ENCODE results near the gene UNC5B. TPM values are rescaled to one million over a fixed set of nuclear protein-coding genes. Genes with fewer than 3 reads are reported as not detected.

Gene UNC5B
- total and polyA plus RNA-seq, 4 donors = 10.7 to 43.9 (median 23.5) TPM

DNA sequence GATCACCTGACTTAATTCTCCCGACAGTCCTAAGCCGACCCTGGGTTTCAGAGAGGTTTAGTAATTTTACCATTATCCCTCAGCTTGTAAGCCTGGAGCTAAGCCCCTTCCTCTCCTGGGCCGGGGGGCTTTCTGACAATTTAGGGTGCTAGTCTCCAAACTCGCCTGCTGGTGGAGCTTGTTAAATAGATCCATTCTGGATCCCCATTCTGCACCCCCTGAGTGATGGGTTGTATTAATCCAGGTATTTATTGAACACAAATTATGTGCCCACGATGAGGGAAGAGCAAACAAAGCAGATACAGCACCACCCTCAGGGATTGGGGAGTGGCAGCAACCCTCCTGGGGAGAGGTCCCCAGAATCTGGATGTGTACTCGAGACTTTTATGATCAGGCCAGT is 105.4 kb downstream of the UNC5B start:
- Histone ChIP-seq H3K36me3 (ENCODE audit: control insufficient read depth, insufficient read depth, low read length) (peaks cover 3% of the 10 kb centered on the region), H3K27me3 (ENCODE audit: control insufficient read depth, insufficient read depth, low read length) (no peaks in the 10 kb centered on the region), H3K4me3 (ENCODE audit: low read depth, low read length) (no peak overlapping the region), H3K9me3 (ENCODE audit: control insufficient read depth, insufficient read depth, low read length) (no peaks in the 10 kb centered on the region), H3K4me1 (ENCODE audit: control insufficient read depth, insufficient read depth, low read length) (peaks cover 55% of the 10 kb centered on the region), H3K27ac (ENCODE audit: low read depth, low read length) (no peak overlapping the region)
- WGBS (ENCODE audit: insufficient coverage) = 20% methylated on average over 1 of the region's 6 CpGs
- DNase-seq (ENCODE audit: low read depth in 4 of 6, low spot score in 6 of 6) = peak in 1 of 6 donors; percentile 57

DNA sequence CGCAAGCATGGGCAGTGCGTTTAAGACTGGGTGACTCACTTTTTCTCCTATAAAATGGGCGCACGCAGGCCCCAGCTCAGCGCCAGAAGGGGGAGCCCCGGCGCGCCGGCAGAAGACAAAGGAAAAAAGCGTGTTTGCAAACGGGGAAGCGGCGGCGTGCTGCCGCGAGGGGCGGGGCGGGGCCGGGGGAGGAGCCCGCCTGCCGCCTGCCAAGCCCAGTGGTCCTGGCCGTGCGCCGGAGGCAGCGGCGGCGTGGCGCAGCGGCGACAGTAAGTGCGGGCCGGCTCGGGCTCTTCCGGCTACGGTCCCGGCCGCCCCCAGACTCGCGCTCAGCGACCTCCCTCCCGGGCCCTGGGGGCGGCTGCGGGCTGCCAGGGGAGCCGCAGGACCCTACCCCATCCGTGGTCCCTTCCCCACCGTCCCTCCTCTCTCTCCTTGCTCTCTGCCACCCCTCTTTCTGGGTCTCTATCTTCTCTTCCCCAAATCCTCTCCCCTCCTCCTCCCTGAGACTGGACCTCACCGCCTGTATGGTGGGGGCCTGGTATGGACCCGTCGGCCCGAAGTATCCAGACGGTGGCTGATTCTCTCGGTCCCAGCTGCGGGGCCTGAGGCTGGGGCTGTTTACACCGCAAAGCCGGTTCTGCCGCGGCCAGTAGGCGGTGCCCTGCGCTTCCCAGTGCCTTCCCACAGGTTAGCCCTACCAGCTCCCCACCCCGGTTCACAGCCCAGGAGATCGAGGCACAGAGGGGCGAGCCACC is 106.9 kb downstream of the UNC5B start, which contains the start of gene SLC29A3:
SLC29A3 (plus strand) TSS at position 218 of the 758 bp plus-strand sequence; CDS start at position 269, 51 bp downstream.
- H3K27me3 ChIP-seq (ENCODE audit: control insufficient read depth, insufficient read depth, low read length) = no peaks in the 10 kb centered on the region
- peaks cover 45% of the 10 kb centered on the region for H3K4me1 ChIP-seq (ENCODE audit: control insufficient read depth, insufficient read depth, low read length)
- peak in 4 of 6 donors; percentile 63 to 95 (median 84) for DNase-seq (ENCODE audit: low read depth in 4 of 6, low spot score in 6 of 6)
- H3K36me3 ChIP-seq (ENCODE audit: control insufficient read depth, insufficient read depth, low read length) = peaks cover 5% of the 10 kb centered on the region
- H3K27ac ChIP-seq (ENCODE audit: low read depth, low read length) = peak within 1 kb of the TSS; percentile 71
- no peaks in the 10 kb centered on the region for H3K9me3 ChIP-seq (ENCODE audit: control insufficient read depth, insufficient read depth, low read length)
- H3K4me3 ChIP-seq (ENCODE audit: low read depth, low read length) = peak within 1 kb of the TSS; percentile 78
- WGBS (ENCODE audit: insufficient coverage) = under 1% methylated on average over 62 of the region's 62 CpGs

DNA sequence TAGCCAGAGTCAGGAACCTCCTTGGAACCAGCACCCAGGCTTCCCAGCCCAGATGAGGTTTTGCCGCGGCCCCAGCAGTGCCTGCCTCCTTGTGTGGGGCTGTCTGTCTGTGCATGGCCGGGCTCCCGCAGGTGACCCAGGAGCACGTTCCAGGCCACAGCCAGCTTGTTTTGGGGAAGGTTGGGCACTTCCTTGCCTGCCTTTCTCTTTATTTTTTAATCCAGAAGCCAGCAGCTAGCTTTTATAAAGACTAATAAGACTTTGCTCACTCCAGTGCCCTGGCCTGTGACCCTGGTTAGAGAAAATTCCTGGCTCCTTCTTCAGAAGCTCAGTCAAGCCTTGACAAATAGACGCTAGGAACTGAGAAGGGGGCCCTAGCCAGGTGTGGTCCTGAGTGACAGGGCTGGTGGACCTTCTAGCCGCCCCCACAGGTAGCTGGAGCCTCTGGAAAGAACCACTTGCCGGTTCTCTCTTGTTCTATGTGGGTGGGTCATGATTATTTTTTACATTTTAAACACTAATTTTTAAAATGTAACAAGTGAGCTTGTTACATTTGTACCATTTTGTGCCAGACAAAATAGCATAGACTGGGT is 107.5 kb downstream of the UNC5B start:
- Histone ChIP-seq H3K4me3 (ENCODE audit: low read depth, low read length) (peak overlapping the region; percentile 78), H3K36me3 (ENCODE audit: control insufficient read depth, insufficient read depth, low read length) (peaks cover 5% of the 10 kb centered on the region), H3K9me3 (ENCODE audit: control insufficient read depth, insufficient read depth, low read length) (no peaks in the 10 kb centered on the region), H3K27ac (ENCODE audit: low read depth, low read length) (peak overlapping the region; percentile 71), H3K27me3 (ENCODE audit: control insufficient read depth, insufficient read depth, low read length) (no peaks in the 10 kb centered on the region), H3K4me1 (ENCODE audit: control insufficient read depth, insufficient read depth, low read length) (peaks cover 40% of the 10 kb centered on the region)
- WGBS (ENCODE audit: insufficient coverage) = 43% methylated on average over 6 of the region's 8 CpGs
- DNase-seq (ENCODE audit: low read depth in 4 of 6, low spot score in 6 of 6) = no peak

DNA sequence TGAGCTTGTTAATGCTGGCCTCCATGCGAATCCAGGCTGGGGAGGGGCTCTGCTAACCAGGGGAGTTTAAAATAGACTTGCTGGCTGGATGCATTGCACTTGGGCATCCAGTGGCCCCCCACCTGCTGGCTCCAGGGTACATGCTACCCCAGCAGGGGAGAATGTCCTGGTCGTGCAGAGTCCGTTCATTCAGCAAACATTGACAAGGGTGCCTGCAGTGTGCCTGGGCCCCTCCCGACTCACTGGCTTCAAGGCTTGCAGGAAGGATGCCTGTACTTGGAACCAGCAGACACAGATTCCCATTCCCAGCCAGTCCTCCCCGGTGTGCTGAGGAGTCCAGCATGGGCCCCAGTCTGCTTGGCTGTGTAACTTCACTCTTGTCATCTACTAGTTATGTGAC is 108.2 kb downstream of the UNC5B start:
- WGBS (ENCODE audit: insufficient coverage) = 80% methylated on average over 5 of the region's 5 CpGs
- DNase-seq (ENCODE audit: low read depth in 4 of 6, low spot score in 6 of 6) = no peak
- no peaks in the 10 kb centered on the region for H3K27me3 ChIP-seq (ENCODE audit: control insufficient read depth, insufficient read depth, low read length)
- H3K27ac ChIP-seq (ENCODE audit: low read depth, low read length) = no peak overlapping the region
- H3K4me3 ChIP-seq (ENCODE audit: low read depth, low read length) = no peak overlapping the region
- H3K9me3 ChIP-seq (ENCODE audit: control insufficient read depth, insufficient read depth, low read length) = no peaks in the 10 kb centered on the region
- peaks cover 5% of the 10 kb centered on the region for H3K36me3 ChIP-seq (ENCODE audit: control insufficient read depth, insufficient read depth, low read length)
- H3K4me1 ChIP-seq (ENCODE audit: control insufficient read depth, insufficient read depth, low read length) = peaks cover 39% of the 10 kb centered on the region

DNA sequence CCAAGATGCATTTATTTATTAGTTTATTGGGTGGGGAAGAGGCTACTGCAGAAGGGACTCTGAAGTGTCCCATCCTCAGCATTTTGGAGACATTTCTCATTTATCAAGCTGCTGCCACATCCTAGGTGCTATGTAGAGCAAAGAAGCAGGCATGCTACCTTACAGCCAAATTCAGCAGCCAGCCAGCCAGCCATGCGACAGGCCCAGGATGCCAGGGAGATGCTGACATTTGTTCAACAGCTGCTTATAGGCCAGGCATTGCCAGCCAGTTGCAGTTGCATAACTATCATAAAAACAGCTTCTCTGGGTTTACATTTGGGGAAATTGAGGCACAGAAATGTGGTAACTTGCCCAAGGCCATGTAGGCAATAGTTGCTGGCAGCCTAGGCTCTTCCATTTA is 109.0 kb downstream of the UNC5B start:
- H3K36me3 ChIP-seq (ENCODE audit: control insufficient read depth, insufficient read depth, low read length) = peaks cover 5% of the 10 kb centered on the region
- H3K4me1 ChIP-seq (ENCODE audit: control insufficient read depth, insufficient read depth, low read length) = peaks cover 43% of the 10 kb centered on the region
- DNase-seq (ENCODE audit: low read depth in 4 of 6, low spot score in 6 of 6) = no peak
- H3K27me3 ChIP-seq (ENCODE audit: control insufficient read depth, insufficient read depth, low read length) = no peaks in the 10 kb centered on the region
- WGBS (ENCODE audit: insufficient coverage) = 71% methylated on average over 1 of the region's 1 CpG
- no peak overlapping the region for H3K4me3 ChIP-seq (ENCODE audit: low read depth, low read length)
- H3K27ac ChIP-seq (ENCODE audit: low read depth, low read length) = no peak overlapping the region
- no peaks in the 10 kb centered on the region for H3K9me3 ChIP-seq (ENCODE audit: control insufficient read depth, insufficient read depth, low read length)

DNA sequence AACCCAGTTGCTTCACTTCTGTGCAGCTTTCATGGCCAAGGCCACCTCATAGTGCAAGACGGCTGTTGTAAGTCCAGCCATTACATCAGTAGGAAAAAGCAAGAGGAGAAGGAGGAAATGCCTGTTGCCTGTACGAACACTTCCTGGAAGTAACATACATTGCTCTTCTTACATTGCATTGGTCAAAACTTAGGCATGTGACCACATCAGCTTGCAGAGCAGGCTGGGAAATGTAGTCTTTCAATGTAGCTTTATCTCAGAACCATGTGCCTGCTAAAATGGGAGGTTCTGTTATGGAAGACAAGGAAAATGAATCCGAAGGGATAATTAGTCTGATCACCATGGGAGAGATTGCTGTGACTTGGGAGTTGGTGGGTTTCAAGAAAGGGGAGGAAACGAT is 111.0 kb downstream of the UNC5B start:
- no peaks in the 10 kb centered on the region for H3K27me3 ChIP-seq (ENCODE audit: control insufficient read depth, insufficient read depth, low read length)
- 100% methylated on average over 3 of the region's 4 CpGs for WGBS (ENCODE audit: insufficient coverage)
- peaks cover 35% of the 10 kb centered on the region for H3K4me1 ChIP-seq (ENCODE audit: control insufficient read depth, insufficient read depth, low read length)
- peaks cover 13% of the 10 kb centered on the region for H3K36me3 ChIP-seq (ENCODE audit: control insufficient read depth, insufficient read depth, low read length)
- peak in 2 of 6 donors; percentile 47 to 89 for DNase-seq (ENCODE audit: low read depth in 4 of 6, low spot score in 6 of 6)
- no peak overlapping the region for H3K4me3 ChIP-seq (ENCODE audit: low read depth, low read length)
- no peak overlapping the region for H3K27ac ChIP-seq (ENCODE audit: low read depth, low read length)
- H3K9me3 ChIP-seq (ENCODE audit: control insufficient read depth, insufficient read depth, low read length) = no peaks in the 10 kb centered on the region

GRCh38 chr10:71324743-71325142 is 112.4 kb downstream of the UNC5B start:
- DNase-seq (ENCODE audit: low read depth in 4 of 6, low spot score in 6 of 6) = no peak
- WGBS (ENCODE audit: insufficient coverage) = 85% methylated on average over 9 of the region's 9 CpGs
- Histone ChIP-seq H3K4me1 (ENCODE audit: control insufficient read depth, insufficient read depth, low read length) (peaks cover 24% of the 10 kb centered on the region), H3K36me3 (ENCODE audit: control insufficient read depth, insufficient read depth, low read length) (peaks cover 13% of the 10 kb centered on the region), H3K9me3 (ENCODE audit: control insufficient read depth, insufficient read depth, low read length) (no peaks in the 10 kb centered on the region), H3K4me3 (ENCODE audit: low read depth, low read length) (no peak overlapping the region), H3K27ac (ENCODE audit: low read depth, low read length) (no peak overlapping the region), H3K27me3 (ENCODE audit: control insufficient read depth, insufficient read depth, low read length) (no peaks in the 10 kb centered on the region)

- H3K9me3 ChIP-seq (ENCODE audit: control insufficient read depth, insufficient read depth, low read length) = no peaks in the 10 kb centered on the region
- no CpG with 5 or more reads among the region's 6 CpGs for WGBS (ENCODE audit: insufficient coverage)
- H3K4me1 ChIP-seq (ENCODE audit: control insufficient read depth, insufficient read depth, low read length) = peaks cover 19% of the 10 kb centered on the region
- H3K36me3 ChIP-seq (ENCODE audit: control insufficient read depth, insufficient read depth, low read length) = peaks cover 13% of the 10 kb centered on the region
- no peak overlapping the region for H3K4me3 ChIP-seq (ENCODE audit: low read depth, low read length)
- no peak overlapping the region for H3K27ac ChIP-seq (ENCODE audit: low read depth, low read length)
- DNase-seq (ENCODE audit: low read depth in 4 of 6, low spot score in 6 of 6) = no peak
- no peaks in the 10 kb centered on the region for H3K27me3 ChIP-seq (ENCODE audit: control insufficient read depth, insufficient read depth, low read length)
These were observed 112.9 kb downstream of the UNC5B start for GRCh38 chr10:71325267-71325666.

GRCh38 chr10:71326464-71326881 is 114.1 kb downstream of the UNC5B start:
- peak in 3 of 6 donors; percentile 36 to 87 (median 50) for DNase-seq (ENCODE audit: low read depth in 4 of 6, low spot score in 6 of 6)
- WGBS (ENCODE audit: insufficient coverage) = 44% methylated on average over 16 of the region's 16 CpGs
- Histone ChIP-seq H3K9me3 (ENCODE audit: control insufficient read depth, insufficient read depth, low read length) (no peaks in the 10 kb centered on the region), H3K4me3 (ENCODE audit: low read depth, low read length) (no peak overlapping the region), H3K27ac (ENCODE audit: low read depth, low read length) (no peak overlapping the region), H3K27me3 (ENCODE audit: control insufficient read depth, insufficient read depth, low read length) (no peaks in the 10 kb centered on the region), H3K36me3 (ENCODE audit: control insufficient read depth, insufficient read depth, low read length) (peaks cover 13% of the 10 kb centered on the region), H3K4me1 (ENCODE audit: control insufficient read depth, insufficient read depth, low read length) (peaks cover 13% of the 10 kb centered on the region)

All from spinal cord (tissue), 10 donors.